GM18502 (cell line): ENCODE results near the gene C11orf68.
A peak's percentile ranks its signal among the peaks of the same experiment; 100 is the strongest.

Source experiments
- ATAC-seq: cut with Tn5 transposase; IDR thresholded peaks from one replicate; pipeline ENCODE4 v1.9.1; 2021; ENCODE audit warnings: mild to moderate bottlenecking; ENCODE audit not compliant: unreplicated experiment, poor library complexity

Gene C11orf68

DNA sequence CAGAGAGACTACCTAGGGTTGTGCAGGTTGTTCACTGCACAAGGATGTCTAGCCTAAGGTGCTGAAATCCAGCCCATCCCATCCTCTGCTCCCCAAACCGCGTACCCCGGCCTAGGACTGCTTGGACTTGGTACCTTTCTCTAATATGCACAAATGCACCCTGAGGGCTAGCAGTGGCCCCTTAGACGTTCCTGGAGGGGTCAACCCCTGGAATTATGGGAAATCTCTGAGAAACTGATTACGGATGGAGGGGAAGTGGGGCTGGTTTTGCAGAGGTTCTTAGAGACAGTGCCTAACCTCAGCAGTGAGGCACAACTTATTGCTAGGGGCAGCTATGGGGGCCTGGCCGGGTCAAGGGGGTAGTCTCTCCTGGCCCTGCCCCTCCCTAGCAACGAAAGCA lies 2.5 kb downstream of the C11orf68 start:
- ATAC-seq = no peak

DNA sequence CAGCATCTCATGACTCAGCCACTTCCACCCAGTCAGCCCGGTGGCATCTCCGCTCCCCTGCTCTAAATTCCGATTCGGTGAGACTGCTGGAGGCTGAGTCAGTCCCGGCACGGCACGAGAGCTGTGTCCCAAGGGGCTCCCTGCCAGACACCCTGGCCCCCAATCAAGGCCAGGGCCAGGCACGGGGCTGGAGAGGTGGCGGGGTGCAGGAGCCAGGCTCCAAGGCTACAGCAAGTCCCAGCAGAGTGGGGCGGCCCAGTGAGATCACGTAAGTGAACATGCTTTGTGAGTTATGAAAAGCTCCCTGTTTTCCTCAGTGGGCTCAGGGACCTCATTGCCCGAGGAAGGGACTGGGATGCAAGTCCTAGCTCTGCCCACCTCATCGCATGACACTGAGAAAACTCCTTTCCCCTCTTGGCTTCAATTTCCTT lies 3.0 kb downstream of the C11orf68 start:
- no peak for ATAC-seq

DNA sequence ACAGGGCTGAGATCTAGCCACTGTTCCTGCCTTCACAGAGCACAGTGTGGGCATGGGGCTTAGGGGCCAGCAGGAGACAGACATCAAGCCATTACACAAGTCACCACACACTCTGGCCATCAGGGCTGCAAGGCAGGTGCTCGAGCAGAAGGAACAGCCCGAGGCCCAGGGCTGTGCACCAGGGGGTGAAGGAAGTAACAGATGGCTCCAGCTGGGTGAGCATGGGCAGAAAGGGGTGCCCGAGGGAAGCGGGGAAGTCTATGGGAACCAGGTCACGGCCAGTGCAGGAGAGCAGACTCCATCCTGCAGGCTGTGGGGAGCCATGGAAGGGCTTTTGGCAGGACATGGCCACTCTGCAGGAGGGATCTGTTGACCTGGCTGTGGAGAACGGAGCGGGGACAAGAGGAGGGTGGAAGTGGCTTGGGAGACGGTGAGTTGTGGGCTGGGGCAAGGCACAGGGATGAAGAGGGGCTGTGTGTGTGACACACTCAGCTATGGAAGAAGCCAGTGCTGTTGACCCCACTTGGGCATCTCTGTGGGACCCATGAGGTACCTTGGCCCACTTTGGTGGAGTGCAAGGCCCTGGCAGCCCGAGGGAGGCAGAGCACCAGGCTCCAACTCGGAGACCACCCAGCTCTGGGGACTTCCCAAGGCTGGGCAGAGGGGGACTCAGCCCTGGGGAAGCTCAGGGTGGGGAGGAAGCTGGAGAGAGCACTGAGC lies 3.6 kb downstream of the C11orf68 start:
- no peak for ATAC-seq

DNA sequence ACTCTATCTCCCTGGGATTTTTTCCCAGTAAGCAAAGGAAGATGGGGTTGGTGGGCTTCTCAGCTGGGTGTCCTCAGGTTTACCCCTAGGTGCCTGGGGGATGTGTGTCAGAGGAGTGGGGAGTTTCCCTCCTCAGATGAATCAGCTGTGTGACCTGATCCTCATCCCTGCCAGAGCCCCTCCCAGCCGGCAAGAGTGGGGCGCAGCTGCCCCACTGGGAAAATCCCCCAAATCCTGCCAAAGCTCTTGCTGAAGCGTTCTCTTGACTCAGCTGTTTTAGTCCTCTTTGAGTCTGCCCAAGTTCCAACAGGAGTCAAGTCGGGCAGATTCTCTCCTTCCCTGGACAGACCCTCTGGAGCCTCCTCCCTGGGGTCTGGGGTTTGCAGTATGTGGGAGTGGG lies 6.0 kb downstream of the C11orf68 start:
- no peak for ATAC-seq

DNA sequence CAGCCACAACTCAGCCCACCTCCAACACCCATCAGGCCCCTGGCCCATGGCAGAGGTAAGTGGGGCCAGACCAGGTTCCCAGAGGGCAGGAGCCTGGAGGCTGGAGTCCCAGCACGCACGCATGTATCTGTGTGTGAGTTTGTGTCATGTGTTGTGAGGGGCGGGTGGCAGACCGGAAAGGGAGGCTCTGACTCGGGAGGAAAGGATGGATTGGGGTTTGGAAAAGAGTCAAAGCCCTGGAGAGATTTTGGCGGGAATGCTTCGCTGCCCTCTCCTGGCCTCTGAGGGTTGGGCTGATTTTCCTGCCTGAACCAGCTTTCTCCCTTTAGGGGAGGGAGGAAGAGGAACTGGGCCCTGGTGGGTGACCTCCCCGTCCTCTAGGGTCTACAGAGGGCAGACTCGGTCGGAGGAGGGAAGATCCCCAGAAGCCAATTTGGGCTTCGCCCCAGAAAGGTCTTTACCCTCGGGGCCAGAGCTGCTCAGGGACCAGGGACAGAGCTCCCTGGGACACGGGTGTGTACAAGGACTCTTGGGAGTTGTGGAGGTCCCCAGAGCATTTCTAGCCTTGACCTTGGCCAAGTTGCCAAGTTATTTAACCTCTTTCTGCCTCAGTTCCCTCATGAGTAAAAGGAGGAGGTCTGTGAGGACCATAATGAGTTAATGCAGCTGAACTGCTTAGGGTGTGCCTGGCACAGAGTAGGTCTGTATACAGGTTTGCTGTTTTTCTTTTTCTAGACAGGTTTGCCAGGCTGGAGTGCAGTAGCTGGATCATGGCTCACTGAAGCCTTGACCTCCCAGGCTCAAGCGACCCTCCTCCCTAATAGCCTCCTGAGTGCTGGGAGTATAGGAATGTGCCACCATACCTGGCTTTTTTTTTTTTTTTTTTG lies 6.9 kb downstream of the C11orf68 start:
- ATAC-seq = no peak

DNA sequence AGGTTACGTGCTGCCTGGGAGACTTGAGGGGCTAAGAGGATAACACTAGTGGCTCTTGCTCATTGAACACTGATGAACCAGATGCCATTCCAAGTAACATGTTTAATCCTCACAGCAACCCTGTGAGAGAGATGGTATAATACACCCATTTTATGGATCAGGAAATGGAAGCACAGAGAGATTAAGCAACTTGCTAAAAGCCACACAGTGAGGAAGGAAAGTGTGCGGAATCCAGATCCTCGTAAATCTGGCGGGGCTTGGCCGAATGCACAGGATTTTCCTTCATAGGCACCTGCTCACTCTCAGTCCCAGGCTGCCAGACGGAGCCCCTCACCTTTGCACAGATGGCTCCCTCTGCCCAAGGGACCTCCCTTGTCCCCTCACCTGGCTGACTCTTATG lies 11.0 kb downstream of the C11orf68 start:
- ATAC-seq = no peak

DNA sequence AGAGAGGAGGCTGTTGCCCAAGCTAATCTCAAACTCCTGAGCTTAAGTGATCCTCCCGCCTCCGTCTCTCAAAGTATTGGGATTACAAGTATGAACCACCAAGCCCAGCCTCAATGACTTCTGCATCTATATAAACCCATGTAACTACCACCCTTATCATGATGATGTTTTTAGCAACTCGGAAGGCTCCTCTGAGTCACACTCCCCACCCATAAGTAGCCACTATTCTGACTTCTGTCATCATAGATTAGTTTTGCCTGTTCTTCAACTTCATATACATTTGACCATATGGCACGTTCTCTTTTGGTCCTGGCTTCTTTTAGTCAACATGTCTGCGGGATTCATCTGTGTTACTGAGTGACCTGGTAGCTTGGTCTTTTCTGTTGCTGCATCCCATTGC lies 12.3 kb downstream of the C11orf68 start:
- no peak for ATAC-seq

DNA sequence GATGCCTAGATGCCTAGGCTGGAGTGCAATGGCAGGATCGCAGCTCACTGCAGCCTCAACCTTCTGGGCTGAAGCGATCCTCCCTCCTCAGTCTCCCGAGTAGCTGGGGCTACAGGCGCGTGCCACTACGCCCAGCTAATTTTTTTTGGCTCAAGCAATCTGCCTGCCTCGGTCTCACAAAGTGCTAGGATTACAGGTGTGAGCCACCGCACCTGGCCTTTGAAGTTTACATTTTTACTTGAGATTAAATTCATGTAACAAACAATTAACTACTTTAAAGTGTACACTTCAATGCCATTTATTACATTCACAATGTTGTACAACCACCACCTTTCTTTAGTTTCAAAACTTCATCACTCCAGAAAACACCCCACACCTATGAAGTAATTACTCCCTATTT lies 15.1 kb downstream of the C11orf68 start:
- no peak for ATAC-seq

DNA sequence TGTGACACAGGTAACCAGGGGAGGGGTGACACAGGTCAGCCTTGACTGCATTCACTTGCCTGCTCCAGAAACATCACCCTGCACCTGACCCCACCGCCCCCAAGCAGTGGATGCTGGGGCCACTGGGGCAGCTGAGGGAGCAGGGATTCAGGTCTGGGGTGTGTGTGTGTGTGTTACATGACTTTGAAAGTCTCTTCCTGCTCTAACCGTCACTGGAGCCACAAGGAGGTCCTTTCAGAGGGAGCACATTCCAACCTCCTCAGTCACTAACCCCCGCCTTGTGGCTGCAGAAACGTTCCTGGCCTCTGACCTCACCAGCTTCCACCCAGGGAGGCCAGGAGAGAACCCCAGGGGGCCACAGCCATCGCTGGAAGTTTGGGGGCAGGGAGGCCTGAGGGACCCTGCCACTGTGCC lies 15.8 kb downstream of the C11orf68 start:
- ATAC-seq = no peak

DNA sequence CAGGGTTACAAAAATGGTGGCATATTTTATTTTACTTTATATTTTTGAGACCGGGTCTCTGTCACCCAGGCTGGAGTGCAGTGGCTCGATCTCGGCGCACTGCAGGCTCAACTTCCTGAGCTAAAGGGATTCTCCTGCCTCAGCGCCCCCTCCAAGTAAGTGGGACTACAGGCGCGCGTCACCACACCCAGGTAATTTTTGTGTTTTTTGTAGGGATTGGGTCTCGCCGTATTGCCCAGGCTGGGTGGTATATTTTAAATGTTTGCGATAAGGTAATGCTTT lies 18.0 kb downstream of the C11orf68 start:
- ATAC-seq = no peak

DNA sequence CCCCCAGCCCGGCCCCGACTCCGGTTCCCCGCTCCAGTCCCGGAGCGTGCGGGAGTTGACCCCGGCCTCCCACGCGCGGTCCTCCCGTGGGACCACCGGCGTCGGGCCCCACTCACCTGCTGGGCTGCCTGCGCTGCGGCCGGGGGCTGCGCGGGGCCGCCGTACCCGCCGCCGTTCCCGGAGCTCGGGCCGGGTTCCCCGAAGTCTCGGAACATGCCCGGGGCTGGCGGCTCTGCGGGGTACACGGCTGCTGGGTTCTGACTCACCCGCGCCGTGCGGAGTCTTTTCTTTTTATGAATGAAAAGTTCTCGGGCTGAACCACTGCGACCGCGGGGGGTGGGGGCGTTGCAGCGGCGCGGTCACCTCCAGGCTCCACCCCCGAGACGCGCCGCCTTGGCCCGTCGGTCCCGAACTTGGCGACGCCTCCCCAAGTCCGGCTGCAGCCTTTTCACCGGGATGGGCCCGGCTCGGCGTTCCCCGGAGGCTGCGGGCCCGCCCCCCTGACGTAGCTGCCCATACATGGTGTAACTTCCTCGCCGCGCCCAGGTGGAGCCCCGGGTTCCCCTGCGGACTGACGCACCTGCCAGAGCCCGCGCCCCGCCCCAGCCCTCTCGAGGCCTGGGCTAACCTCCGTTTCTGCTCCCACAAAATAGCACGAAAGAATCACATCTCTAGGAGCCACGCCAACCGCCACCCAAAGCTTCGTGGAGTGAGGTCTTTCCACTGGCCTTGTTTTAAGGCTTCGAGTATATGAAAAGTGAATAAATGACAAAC lies 18.6 kb downstream of the C11orf68 start, which contains the start of gene FOSL1:
FOSL1 (minus strand) TSS at position 264 of the 774 bp plus-strand sequence; CDS start at position 215, 49 bp downstream.
- peak; percentile 77 for ATAC-seq

DNA sequence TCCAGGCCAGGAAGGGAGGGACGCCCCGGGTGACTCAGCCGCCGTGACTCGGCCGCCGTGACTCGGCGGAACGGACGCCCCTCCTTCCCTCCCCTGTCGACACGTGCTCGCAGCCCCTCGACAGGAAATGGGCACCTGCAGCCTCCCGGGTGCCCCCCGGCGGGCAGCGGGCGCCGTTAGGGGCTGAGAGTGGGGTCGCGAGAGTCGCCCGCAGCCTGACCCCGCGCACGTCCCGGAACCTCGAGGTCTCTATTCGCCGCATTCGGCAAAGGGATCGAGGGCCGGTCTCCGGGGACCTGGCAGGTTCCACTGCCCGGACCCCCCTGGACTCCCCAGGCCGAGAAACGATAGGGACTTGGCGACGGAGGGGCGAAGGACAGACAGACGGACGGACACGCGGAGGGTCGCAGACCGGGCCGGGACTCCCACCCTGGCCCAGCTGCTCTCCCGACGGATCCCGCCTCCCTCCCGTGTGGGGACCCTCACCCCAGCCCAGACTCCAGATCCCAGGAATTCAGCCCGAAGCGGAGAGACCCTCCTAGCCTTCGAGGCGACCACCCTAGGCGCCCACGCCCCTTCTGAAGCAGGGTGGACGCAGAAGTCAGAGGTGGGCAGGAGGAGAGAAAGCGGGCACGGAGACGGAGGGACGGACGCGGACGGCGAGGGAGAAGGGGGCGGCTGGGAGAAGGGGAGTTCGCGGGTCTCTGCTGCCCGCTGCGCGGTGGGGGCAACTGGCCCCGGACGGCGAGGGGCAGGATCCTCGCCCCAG lies 19.3 kb downstream of the C11orf68 start:
- no peak for ATAC-seq

DNA sequence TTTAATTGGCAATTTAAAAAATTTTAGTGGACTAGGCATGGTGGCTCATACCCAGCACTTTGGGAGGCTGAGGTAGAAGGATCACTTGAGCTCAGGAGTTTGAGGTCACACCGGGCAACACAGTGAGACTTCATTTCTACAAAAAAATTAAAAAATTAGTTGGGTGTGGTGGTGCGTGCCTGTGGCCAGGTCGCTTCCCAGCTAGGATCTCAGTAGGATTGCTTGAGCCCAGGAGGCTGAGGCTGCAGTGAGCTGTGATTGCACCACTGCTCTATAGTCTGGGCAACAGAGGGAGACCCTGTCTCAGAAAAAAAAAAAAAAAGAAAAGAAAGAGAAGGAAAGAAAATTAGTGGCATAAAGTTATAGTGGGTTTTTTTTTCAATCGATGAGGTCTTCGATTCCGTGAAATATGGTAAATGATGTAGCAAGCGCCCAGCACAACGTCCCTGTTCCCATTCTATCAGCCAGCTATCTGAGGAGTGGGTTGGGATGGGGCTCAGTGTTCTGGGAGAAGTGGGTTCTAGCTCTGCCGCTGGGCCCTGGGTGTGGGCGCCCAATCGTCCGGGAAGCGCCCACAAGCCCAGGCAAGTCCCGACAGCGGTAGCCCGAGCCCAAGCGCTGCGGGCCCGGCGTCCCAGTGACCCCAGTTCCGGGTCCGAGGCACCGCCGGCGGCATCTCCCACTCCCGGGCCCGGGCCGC lies 20.1 kb downstream of the C11orf68 start:
- no peak for ATAC-seq

DNA sequence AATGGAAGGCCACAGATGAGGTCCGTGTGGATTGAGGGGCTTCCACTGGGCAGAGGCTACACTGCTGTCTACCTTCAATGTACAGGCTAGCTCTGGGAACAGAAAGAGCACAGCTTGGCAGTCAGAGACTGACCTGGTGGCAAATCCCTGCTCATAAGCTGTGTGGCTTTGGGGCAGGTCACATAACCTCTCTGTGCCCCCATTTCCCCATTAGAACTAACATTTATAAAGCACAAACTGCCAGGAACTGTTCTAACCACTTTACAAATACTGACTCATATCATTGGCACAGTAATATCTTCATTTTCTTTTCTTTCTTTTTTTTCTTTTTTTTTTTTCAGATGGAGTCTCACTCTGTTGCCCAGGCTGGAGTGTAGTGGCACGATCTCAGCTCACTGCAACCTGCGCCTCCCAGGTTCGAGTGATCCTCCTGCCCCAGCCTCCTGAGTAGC lies 21.8 kb downstream of the C11orf68 start:
- ATAC-seq = no peak

DNA sequence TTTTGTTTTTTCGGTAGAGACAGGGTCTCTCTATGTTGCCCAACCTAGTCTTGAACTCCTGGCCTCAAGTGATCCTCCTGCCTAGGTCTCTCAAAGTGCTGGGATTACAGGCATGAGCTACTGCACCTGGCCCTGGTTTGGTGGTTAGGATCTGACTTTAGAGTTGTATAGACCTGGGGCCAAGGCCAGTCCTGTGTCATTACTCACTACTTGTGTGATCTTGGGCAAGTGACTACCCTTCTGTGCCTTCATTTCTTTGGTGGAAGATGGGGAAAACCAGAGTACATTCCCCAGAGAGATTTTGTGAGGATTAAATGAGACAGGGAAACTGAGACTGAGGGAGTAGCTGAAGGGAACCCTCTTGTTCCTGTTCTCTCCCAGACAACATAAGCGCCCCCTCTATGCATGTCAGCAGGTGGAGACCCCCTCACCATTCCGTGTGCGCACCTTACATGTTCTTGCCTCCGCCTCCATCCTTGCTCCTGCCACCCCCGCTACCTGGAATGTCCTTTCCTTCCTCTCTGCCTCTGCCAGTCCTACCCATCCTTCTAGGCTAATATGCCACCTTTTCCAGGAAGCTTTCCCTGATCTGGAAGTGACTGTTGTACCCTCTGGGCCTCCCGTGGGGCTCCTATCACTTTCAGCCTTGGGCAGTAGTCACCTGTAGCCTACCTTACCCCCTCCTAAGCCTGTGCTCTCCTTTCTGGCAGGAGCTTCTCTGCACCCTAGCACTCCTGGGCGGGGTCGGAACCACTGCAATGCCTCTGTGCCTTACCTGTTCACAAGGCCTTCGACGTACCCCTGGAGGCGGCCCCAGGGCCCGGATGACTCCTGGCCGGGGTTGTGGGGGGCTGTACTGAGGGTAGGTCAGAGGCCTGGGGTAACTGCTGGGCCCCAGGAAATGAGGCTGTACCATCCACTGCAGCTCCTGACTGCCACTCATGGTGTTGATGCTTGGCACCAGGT lies 22.5 kb downstream of the C11orf68 start:
- ATAC-seq = no peak

DNA sequence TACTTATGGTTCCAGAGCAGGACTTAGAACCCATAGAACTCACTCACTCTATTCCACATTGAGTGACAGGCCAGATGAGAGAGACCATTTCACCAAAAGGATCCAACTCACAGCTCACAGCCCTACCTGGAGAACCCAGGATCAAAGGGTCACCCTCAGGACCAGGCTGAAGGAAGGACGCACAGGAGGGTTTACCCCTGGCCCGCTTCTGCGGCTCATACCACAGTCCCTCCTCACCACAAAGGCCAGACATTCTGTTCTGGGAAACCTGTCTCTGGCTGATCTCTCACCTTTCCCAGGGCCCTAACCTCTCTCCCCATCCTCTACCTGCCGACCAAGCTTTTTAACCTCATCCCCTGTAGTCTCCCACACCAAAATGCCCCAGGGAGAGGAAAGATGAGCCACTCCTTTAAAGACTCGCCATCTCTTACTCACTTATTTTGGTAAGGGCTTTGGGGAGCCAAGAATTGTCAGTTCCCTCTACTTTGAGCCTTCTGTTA lies 23.3 kb downstream of the C11orf68 start:
- ATAC-seq = no peak

DNA sequence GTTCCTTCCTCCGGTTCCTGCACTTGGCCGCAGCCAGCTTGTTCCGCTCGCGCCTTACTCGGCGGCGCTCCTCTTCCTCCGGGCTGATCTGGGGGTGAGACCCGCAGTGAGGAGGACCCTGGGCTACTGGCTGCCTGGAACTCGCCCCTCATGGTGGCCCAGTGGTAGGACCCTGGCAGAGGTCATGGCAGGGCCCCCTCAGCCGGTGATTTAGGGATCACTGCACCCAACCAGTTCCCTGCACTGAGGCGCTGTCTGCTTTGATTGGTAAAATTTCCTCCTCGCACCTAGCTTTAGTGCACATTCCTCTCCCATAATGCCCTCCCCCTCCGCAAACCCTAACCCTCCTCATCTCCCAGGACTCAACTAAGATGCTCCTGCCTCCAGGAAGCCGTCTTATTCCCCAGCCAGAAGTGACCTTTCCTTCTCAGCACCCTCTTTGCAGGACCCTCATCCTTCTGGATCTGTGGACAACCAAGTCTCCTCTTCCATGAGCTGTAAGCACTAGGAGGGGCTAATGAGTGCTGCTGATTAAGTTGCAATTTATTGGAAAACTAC lies 24.7 kb downstream of the C11orf68 start:
- no peak for ATAC-seq
